SH-SY5Y (cell line): ENCODE results near the gene KIF9.
A peak's percentile ranks its signal among the peaks of the same experiment; 100 is the strongest.

Source experiments
- GATA2 ChIP-seq: IDR thresholded peaks from 2 replicates; pipeline ENCODE4 v1.6.1; 2011; ENCODE audit warnings: mild to moderate bottlenecking, low read depth, low read length
- GATA3 ChIP-seq: IDR thresholded peaks from 2 replicates; pipeline ENCODE4 v1.6.1; 2011; ENCODE audit warnings: low read depth, mild to moderate bottlenecking, low read length, moderate library complexity

- TF ChIP-seq GATA3, result no peak
- peak; percentile 61 for TF ChIP-seq GATA2
Observed at GRCh38 chr3:47282424-47283192, at the start of gene KIF9, which contains the start of gene KLHL18.
